Measurements from ENCODE around the gene TXNL4A.
"Not testable (repeated sequence)": the region's sequence is repeated elsewhere in the genome, so short reads cannot be mapped to it uniquely, and the experiment has no call there.

Gene TXNL4A

GRCh38 chr18:79965119-79965902 is 23.1 kb downstream of the TXNL4A start:
- H3K4me1 Mint-ChIP-seq (ENCODE audit: low read depth), result peaks cover 40% of the 10 kb centered on the region
- H3K9me3 Mint-ChIP-seq, result no peaks in the 10 kb centered on the region
- H3K36me3 Mint-ChIP-seq (ENCODE audit: low read depth), result peaks cover 31% of the 10 kb centered on the region
- H3K27me3 Mint-ChIP-seq, result peaks cover 20% of the 10 kb centered on the region
- peak overlapping the region; percentile 79 for H3K27ac Mint-ChIP-seq
- intact Hi-C loops (cut with micrococcal nuclease), result loop anchor here (10.0 kb wide), 1 partner anchor 581 kb away; no protein-coding TSS in a partner anchor
- H3K4me3 Mint-ChIP-seq, result peak overlapping the region; percentile 80

- Mint-ChIP-seq H3K36me3 (ENCODE audit: low read depth) (peaks cover 23% of the 10 kb centered on the region), H3K27me3 (peaks cover 20% of the 10 kb centered on the region), H3K4me3 (peak within 1 kb of the TSS; percentile 80), H3K9me3 (no peaks in the 10 kb centered on the region), H3K4me1 (ENCODE audit: low read depth) (peaks cover 46% of the 10 kb centered on the region), H3K27ac (peak within 1 kb of the TSS; percentile 79)
- intact Hi-C loops (cut with micrococcal nuclease), result loop anchor here (10.0 kb wide), 1 partner anchor 580 kb away; no protein-coding TSS in a partner anchor
Measured at GRCh38 chr18:79964330-79965118, 23.8 kb downstream of the TXNL4A start, which contains the start of gene HSBP1L1. HSBP1L1 (plus strand) TSS chr18:79964643; CDS start chr18:79964736, 93 bp downstream.

- peaks cover 46% of the 10 kb centered on the region for H3K4me1 Mint-ChIP-seq (ENCODE audit: low read depth)
- peak overlapping the region; percentile 80 for H3K4me3 Mint-ChIP-seq
- peaks cover 16% of the 10 kb centered on the region for H3K36me3 Mint-ChIP-seq (ENCODE audit: low read depth)
- no peak overlapping the region for H3K27ac Mint-ChIP-seq
- intact Hi-C loops (cut with micrococcal nuclease), result loop anchor here (10.0 kb wide), 1 partner anchor 579 kb away; no protein-coding TSS in a partner anchor
- H3K27me3 Mint-ChIP-seq, result peaks cover 20% of the 10 kb centered on the region
- no peaks in the 10 kb centered on the region for H3K9me3 Mint-ChIP-seq
Measured at GRCh38 chr18:79963658-79964329, 24.6 kb downstream of the TXNL4A start.

- no peak overlapping the region for H3K27ac Mint-ChIP-seq
- intact Hi-C loops (cut with micrococcal nuclease), result loop anchor here (10.0 kb wide), 1 partner anchor 578 kb away; no protein-coding TSS in a partner anchor
- H3K4me1 Mint-ChIP-seq (ENCODE audit: low read depth), result peaks cover 46% of the 10 kb centered on the region
Measured at GRCh38 chr18:79962835-79963657, 25.3 kb downstream of the TXNL4A start.

GRCh38 chr18:79962311-79962710 is 26.1 kb downstream of the TXNL4A start:
- intact Hi-C loops (cut with micrococcal nuclease), result loop anchor here (10.0 kb wide), 1 partner anchor 578 kb away; no protein-coding TSS in a partner anchor
- Mint-ChIP-seq H3K36me3 (ENCODE audit: low read depth) (peaks cover 7% of the 10 kb centered on the region), H3K4me1 (ENCODE audit: low read depth) (peaks cover 46% of the 10 kb centered on the region), H3K9me3 (no peaks in the 10 kb centered on the region), H3K27ac (peak overlapping the region; percentile 5), H3K27me3 (peaks cover 20% of the 10 kb centered on the region), H3K4me3 (no peak overlapping the region)

More at GRCh38 chr18:79962835-79963657, 25.3 kb downstream of the TXNL4A start:
- Mint-ChIP-seq H3K36me3 (ENCODE audit: low read depth) (peaks cover 9% of the 10 kb centered on the region), H3K27me3 (peaks cover 20% of the 10 kb centered on the region), H3K4me3 (no peak overlapping the region), H3K9me3 (no peaks in the 10 kb centered on the region)

- Mint-ChIP-seq H3K27me3 (peaks cover 22% of the 10 kb centered on the region), H3K36me3 (ENCODE audit: low read depth) (peaks cover 1% of the 10 kb centered on the region), H3K4me3 (no peak overlapping the region), H3K4me1 (ENCODE audit: low read depth) (peaks cover 46% of the 10 kb centered on the region), H3K27ac (peak overlapping the region; percentile 5), H3K9me3 (no peaks in the 10 kb centered on the region)
- intact Hi-C loops (cut with micrococcal nuclease), result loop anchor here (10.0 kb wide), 1 partner anchor 577 kb away; no protein-coding TSS in a partner anchor
Measured at GRCh38 chr18:79961527-79962291, 26.7 kb downstream of the TXNL4A start.

- Mint-ChIP-seq H3K9me3 (no peaks in the 10 kb centered on the region), H3K36me3 (ENCODE audit: low read depth) (no peaks in the 10 kb centered on the region), H3K4me3 (no peak overlapping the region), H3K4me1 (ENCODE audit: low read depth) (peaks cover 46% of the 10 kb centered on the region), H3K27me3 (peaks cover 23% of the 10 kb centered on the region), H3K27ac (peak overlapping the region; percentile 5)
- intact Hi-C loops (cut with micrococcal nuclease), result loop anchor here (10.0 kb wide), 1 partner anchor 576 kb away; no protein-coding TSS in a partner anchor
Measured at GRCh38 chr18:79960921-79961526, 27.3 kb downstream of the TXNL4A start.

GRCh38 chr18:79960161-79960801 is 28.1 kb downstream of the TXNL4A start:
- H3K4me3 Mint-ChIP-seq, result peak overlapping the region; percentile 50
- H3K27ac Mint-ChIP-seq, result peak overlapping the region; percentile 35
- peaks cover 48% of the 10 kb centered on the region for H3K4me1 Mint-ChIP-seq (ENCODE audit: low read depth)
- peaks cover 25% of the 10 kb centered on the region for H3K27me3 Mint-ChIP-seq
- intact Hi-C loops (cut with micrococcal nuclease), result loop anchor here (10.0 kb wide), 1 partner anchor 575 kb away; no protein-coding TSS in a partner anchor
- H3K9me3 Mint-ChIP-seq; H3K36me3 Mint-ChIP-seq (ENCODE audit: low read depth): not testable (repeated sequence)

- no peak overlapping the region for H3K4me3 Mint-ChIP-seq
- H3K27me3 Mint-ChIP-seq, result peaks cover 22% of the 10 kb centered on the region
- peaks cover 59% of the 10 kb centered on the region for H3K4me1 Mint-ChIP-seq (ENCODE audit: low read depth)
- H3K9me3 Mint-ChIP-seq, result no peaks in the 10 kb centered on the region
- intact Hi-C loops (cut with micrococcal nuclease), result loop anchor here (10.0 kb wide), 1 partner anchor 164 kb away; the partner anchor contains the start of gene KCNG2
- no peak overlapping the region for H3K27ac Mint-ChIP-seq
- H3K36me3 Mint-ChIP-seq (ENCODE audit: low read depth), result no peaks in the 10 kb centered on the region
Measured at GRCh38 chr18:79958981-79959380, 29.4 kb downstream of the TXNL4A start.

GRCh38 chr18:79956276-79956675 is 32.1 kb downstream of the TXNL4A start:
- no peaks in the 10 kb centered on the region for H3K9me3 Mint-ChIP-seq
- no peaks in the 10 kb centered on the region for H3K36me3 Mint-ChIP-seq (ENCODE audit: low read depth)
- no peak overlapping the region for H3K4me3 Mint-ChIP-seq
- intact Hi-C loops (cut with micrococcal nuclease), result loop anchor here (10.0 kb wide), 1 partner anchor 161 kb away; the partner anchor contains the start of gene KCNG2
- H3K4me1 Mint-ChIP-seq (ENCODE audit: low read depth), result peaks cover 36% of the 10 kb centered on the region
- H3K27me3 Mint-ChIP-seq, result peaks cover 10% of the 10 kb centered on the region
- H3K27ac Mint-ChIP-seq, result no peak overlapping the region

- intact Hi-C loops (cut with micrococcal nuclease), result loop anchor here (10.0 kb wide), 1 partner anchor 161 kb away; the partner anchor contains the start of gene KCNG2
- Mint-ChIP-seq H3K27me3 (peaks cover 6% of the 10 kb centered on the region), H3K36me3 (ENCODE audit: low read depth) (peaks cover 3% of the 10 kb centered on the region), H3K27ac (peak overlapping the region; percentile 56), H3K4me1 (ENCODE audit: low read depth) (peaks cover 33% of the 10 kb centered on the region), H3K9me3 (no peaks in the 10 kb centered on the region), H3K4me3 (no peak overlapping the region)
Measured at GRCh38 chr18:79955302-79956075, 32.9 kb downstream of the TXNL4A start.

Measured in dendritic cell treated with granulocyte-macrophage colony-stimulating factor and Interleukin-4, amounts not matched to agents 40 ng/mL and 50 ng/mL, for 4 days (primary cell).